ENCODE measurements around the gene MYOZ2.
"Not testable (repeated sequence)": the region's sequence is repeated elsewhere in the genome, so short reads cannot be mapped to it uniquely, and the experiment has no call there.

Gene MYOZ2

DNA sequence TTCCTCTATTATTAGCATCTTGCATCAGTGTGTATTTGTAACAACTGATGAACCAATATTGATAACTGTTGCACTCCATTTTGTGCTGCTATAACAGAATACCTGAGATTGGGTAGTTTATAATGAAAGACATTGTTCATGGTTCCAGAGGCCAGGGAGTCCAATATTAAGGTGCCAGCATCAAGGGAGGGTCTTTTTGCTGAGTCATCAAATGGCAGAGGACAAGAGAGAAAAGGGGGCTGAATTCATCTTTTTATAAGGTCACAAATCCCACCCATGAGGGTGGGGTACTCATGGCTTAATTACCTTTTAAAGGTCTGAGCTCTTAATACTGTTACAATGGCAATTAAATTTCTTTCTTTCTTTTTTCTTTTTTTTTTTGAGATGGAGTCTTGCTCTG lies 7.2 kb downstream of the MYOZ2 start:
- H3K36me3 ChIP-seq (ENCODE audit: insufficient read depth, insufficient read length, low read length) = no peaks in the 10 kb centered on the region
- no peak for DNase-seq (ENCODE audit: low read depth, low spot score)
- TF ChIP-seq YY1 (IDR thresholded peaks at IDR 0.05; ENCODE audit: insufficient read depth, insufficient read length) (no peak), ZNF274 (IDR thresholded peaks at IDR 0.05; ENCODE audit: low read depth, low read length) (no peak), SUZ12 (IDR thresholded peaks at IDR 0.05; ENCODE audit: extremely low read depth, insufficient read depth, insufficient read length) (no peak)

DNA sequence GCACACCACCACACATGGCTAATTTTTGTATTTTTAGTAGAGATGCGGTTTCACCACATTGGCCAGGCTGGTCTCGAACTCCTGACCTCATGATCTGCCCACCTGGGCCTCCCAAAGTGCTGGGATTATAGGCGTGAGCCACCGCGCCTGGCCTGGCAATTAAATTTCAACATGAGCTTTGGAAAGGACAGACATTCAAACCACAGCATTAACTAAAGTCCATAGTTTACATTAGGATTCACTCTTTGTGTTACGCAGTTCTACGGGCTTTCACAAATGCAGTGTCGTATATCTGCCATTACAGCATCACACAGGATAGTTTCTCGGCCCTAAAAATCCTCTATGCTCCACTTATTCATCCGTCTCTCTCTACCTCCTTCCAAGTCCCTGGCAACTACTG lies 7.7 kb downstream of the MYOZ2 start:
- not testable (repeated sequence) for H3K36me3 ChIP-seq (ENCODE audit: insufficient read depth, insufficient read length, low read length); H3K9me3 ChIP-seq (ENCODE audit: insufficient read depth, low read length); H3K4me1 ChIP-seq (ENCODE audit: insufficient read depth, insufficient read length); H3K4me3 ChIP-seq (ENCODE audit: insufficient read length, low read depth); DNase-seq (ENCODE audit: low read depth, low spot score); H3K9ac ChIP-seq (ENCODE audit: insufficient read length, low read depth); H3K27me3 ChIP-seq (ENCODE audit: insufficient read depth, insufficient read length)

More for the DNA sequence above, 7.2 kb downstream of the MYOZ2 start:
- Histone ChIP-seq H3K27me3 (ENCODE audit: insufficient read depth, insufficient read length) (no peaks in the 10 kb centered on the region), H3K9ac (ENCODE audit: insufficient read length, low read depth) (no peak overlapping the region), H3K9me3 (ENCODE audit: insufficient read depth, low read length) (no peaks in the 10 kb centered on the region), H3K4me1 (ENCODE audit: insufficient read depth, insufficient read length) (no peaks in the 10 kb centered on the region), H3K4me3 (ENCODE audit: insufficient read length, low read depth) (no peak overlapping the region)

DNA sequence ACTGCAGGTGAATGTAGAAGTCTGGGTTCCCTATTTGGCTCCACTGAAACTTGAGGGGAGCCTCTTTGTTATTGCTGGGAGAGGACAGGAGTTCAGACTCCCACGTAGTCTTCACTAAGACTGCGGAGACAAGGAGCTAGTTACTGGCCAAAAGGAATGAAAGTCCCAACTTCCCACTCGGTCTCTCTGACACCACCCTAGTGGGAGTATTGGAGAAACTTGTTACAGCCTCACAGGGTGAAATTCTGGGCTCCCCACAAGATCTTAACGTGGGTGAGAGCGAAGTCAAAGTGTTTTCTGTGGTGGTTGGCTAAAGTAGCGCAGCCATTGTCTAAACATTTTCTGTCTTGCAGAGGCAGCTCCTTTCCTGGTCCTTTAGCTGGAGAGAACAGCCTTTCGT lies 13.5 kb downstream of the MYOZ2 start:
- no peak for TF ChIP-seq ZNF274 (IDR thresholded peaks at IDR 0.05; ENCODE audit: low read depth, low read length)
- TF ChIP-seq SUZ12 (IDR thresholded peaks at IDR 0.05; ENCODE audit: extremely low read depth, insufficient read depth, insufficient read length) = no peak
- TF ChIP-seq YY1 (IDR thresholded peaks at IDR 0.05; ENCODE audit: insufficient read depth, insufficient read length) = no peak
- no peak overlapping the region for H3K9ac ChIP-seq (ENCODE audit: insufficient read length, low read depth)
- H3K9me3 ChIP-seq (ENCODE audit: insufficient read depth, low read length) = no peaks in the 10 kb centered on the region
- H3K36me3 ChIP-seq (ENCODE audit: insufficient read depth, insufficient read length, low read length) = no peaks in the 10 kb centered on the region
- no peak for DNase-seq (ENCODE audit: low read depth, low spot score)
- no peaks in the 10 kb centered on the region for H3K27me3 ChIP-seq (ENCODE audit: insufficient read depth, insufficient read length)
- H3K4me3 ChIP-seq (ENCODE audit: insufficient read length, low read depth) = no peak overlapping the region
- H3K4me1 ChIP-seq (ENCODE audit: insufficient read depth, insufficient read length) = no peaks in the 10 kb centered on the region

DNA sequence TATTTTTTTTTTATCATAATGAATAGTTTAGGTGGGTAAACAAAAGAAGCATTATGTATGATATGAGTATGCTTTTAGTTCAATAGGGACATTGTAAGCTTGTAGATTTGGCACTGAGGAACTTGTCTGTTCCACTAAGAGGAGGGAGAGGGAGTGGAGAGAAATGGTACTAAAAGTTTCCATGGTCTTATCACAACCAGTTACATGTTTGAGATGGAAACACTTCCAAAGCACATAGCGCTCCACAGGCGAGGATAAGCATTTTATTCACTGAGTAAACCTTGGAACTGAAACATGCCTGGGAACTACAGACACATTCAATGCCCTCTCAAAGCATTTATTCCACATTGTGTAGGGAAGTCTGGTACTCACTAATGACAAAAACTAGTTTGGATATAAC lies 15.5 kb downstream of the MYOZ2 start:
- Histone ChIP-seq H3K9ac (ENCODE audit: insufficient read length, low read depth) (no peak overlapping the region), H3K4me3 (ENCODE audit: insufficient read length, low read depth) (no peak overlapping the region), H3K4me1 (ENCODE audit: insufficient read depth, insufficient read length) (no peaks in the 10 kb centered on the region), H3K9me3 (ENCODE audit: insufficient read depth, low read length) (no peaks in the 10 kb centered on the region), H3K27me3 (ENCODE audit: insufficient read depth, insufficient read length) (no peaks in the 10 kb centered on the region), H3K36me3 (ENCODE audit: insufficient read depth, insufficient read length, low read length) (no peaks in the 10 kb centered on the region)
- DNase-seq (ENCODE audit: low read depth, low spot score) = no peak
- TF ChIP-seq YY1 (IDR thresholded peaks at IDR 0.05; ENCODE audit: insufficient read depth, insufficient read length) = no peak
- no peak for TF ChIP-seq SUZ12 (IDR thresholded peaks at IDR 0.05; ENCODE audit: extremely low read depth, insufficient read depth, insufficient read length)
- TF ChIP-seq ZNF274 (IDR thresholded peaks at IDR 0.05; ENCODE audit: low read depth, low read length) = no peak

DNA sequence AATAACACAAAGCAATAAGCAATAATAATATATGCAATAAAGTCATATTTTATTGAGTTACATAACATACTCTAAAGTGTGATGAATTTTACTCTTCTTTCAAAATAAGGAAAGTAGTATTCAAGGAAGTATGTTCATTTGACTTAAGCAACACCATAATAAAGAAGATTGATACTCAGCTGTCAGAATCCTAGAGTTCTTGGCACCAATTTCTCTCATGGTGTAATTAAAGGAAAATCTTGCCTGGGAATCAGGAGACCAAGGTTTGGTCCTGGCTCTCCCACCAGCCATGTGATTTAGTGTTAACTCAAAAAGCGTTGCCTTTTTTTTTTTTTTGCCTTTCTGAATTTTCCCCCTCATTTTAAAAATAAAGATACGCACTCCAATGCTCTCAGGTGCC lies 17.1 kb downstream of the MYOZ2 start:
- Histone ChIP-seq H3K4me1 (ENCODE audit: insufficient read depth, insufficient read length) (no peaks in the 10 kb centered on the region), H3K9ac (ENCODE audit: insufficient read length, low read depth) (no peak overlapping the region), H3K36me3 (ENCODE audit: insufficient read depth, insufficient read length, low read length) (no peaks in the 10 kb centered on the region), H3K4me3 (ENCODE audit: insufficient read length, low read depth) (no peak overlapping the region), H3K9me3 (ENCODE audit: insufficient read depth, low read length) (no peaks in the 10 kb centered on the region), H3K27me3 (ENCODE audit: insufficient read depth, insufficient read length) (no peaks in the 10 kb centered on the region)
- no peak for TF ChIP-seq SUZ12 (IDR thresholded peaks at IDR 0.05; ENCODE audit: extremely low read depth, insufficient read depth, insufficient read length)
- no peak for TF ChIP-seq YY1 (IDR thresholded peaks at IDR 0.05; ENCODE audit: insufficient read depth, insufficient read length)
- TF ChIP-seq ZNF274 (IDR thresholded peaks at IDR 0.05; ENCODE audit: low read depth, low read length) = no peak
- DNase-seq (ENCODE audit: low read depth, low spot score) = no peak

DNA sequence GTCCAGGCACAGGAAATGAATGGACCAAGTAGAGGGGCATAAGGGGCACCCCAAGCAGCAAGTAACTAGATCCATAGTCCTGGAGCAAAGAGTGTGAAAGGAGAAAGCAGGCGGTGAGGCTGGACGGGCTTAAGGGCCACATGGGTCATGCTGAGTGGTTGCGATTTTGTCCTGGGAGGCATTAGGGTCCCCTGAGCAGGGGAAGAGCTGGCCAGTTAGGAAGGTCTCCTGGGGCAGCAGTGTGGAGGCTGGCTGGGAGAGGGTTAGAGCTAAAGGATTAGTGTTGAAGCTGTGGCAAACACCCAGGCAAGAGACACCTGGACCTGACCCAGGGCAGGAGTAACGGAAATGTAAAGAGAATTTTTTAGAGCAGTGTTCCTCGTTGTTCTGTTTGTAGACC lies 26.5 kb downstream of the MYOZ2 start:
- H3K27me3 ChIP-seq (ENCODE audit: insufficient read depth, insufficient read length) = no peaks in the 10 kb centered on the region
- H3K4me1 ChIP-seq (ENCODE audit: insufficient read depth, insufficient read length) = no peaks in the 10 kb centered on the region
- no peak for DNase-seq (ENCODE audit: low read depth, low spot score)
- TF ChIP-seq SUZ12 (IDR thresholded peaks at IDR 0.05; ENCODE audit: extremely low read depth, insufficient read depth, insufficient read length) (no peak), YY1 (IDR thresholded peaks at IDR 0.05; ENCODE audit: insufficient read depth, insufficient read length) (no peak), ZNF274 (IDR thresholded peaks at IDR 0.05; ENCODE audit: low read depth, low read length) (no peak)
- H3K4me3 ChIP-seq (ENCODE audit: insufficient read length, low read depth) = no peak overlapping the region
- no peaks in the 10 kb centered on the region for H3K9me3 ChIP-seq (ENCODE audit: insufficient read depth, low read length)
- H3K36me3 ChIP-seq (ENCODE audit: insufficient read depth, insufficient read length, low read length) = no peaks in the 10 kb centered on the region
- no peak overlapping the region for H3K9ac ChIP-seq (ENCODE audit: insufficient read length, low read depth)

DNA sequence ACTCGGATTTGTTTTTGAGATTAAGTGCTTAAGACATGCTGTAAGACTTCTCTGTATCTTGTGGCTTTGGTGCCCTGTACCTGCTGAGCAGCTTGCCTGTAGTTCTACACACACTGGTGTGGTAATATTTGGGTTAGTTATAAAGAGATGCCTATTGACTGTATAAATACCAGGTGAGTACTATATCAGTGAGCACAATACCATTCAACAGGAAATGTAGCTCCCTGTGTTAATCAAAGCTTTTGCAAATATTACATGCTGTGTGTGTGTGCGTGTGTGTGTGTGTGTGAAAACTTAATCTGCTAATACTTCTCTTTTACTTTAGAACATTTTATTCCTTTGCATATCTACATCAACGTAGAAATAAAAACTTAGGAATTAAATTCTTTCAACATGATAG lies 30.1 kb downstream of the MYOZ2 start:
- no peaks in the 10 kb centered on the region for H3K36me3 ChIP-seq (ENCODE audit: insufficient read depth, insufficient read length, low read length)
- no peaks in the 10 kb centered on the region for H3K9me3 ChIP-seq (ENCODE audit: insufficient read depth, low read length)
- no peaks in the 10 kb centered on the region for H3K27me3 ChIP-seq (ENCODE audit: insufficient read depth, insufficient read length)
- no peak overlapping the region for H3K4me3 ChIP-seq (ENCODE audit: insufficient read length, low read depth)
- DNase-seq (ENCODE audit: low read depth, low spot score) = no peak
- no peak for TF ChIP-seq ZNF274 (IDR thresholded peaks at IDR 0.05; ENCODE audit: low read depth, low read length)
- no peak for TF ChIP-seq SUZ12 (IDR thresholded peaks at IDR 0.05; ENCODE audit: extremely low read depth, insufficient read depth, insufficient read length)
- no peak for TF ChIP-seq YY1 (IDR thresholded peaks at IDR 0.05; ENCODE audit: insufficient read depth, insufficient read length)
- no peak overlapping the region for H3K9ac ChIP-seq (ENCODE audit: insufficient read length, low read depth)
- H3K4me1 ChIP-seq (ENCODE audit: insufficient read depth, insufficient read length) = no peaks in the 10 kb centered on the region

DNA sequence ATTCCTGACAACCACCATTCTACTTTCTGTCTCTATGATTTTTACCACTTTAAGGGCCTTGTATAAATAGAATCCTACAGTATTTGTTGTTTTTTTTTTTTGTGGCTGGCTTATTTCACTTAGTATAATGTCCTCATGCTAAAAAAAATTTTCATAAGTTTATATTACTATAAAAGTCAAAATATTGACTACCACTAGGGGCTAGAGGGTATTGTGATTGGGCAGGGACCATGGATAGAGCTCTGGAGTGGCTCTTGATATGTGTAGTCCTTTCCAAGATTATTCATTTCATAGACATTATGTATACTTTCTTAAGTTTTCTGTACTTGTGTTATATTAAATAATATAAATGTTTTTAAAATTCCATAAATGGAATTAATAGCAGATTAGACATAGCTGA lies 34.6 kb downstream of the MYOZ2 start:
- H3K4me3 ChIP-seq (ENCODE audit: insufficient read length, low read depth) = no peak overlapping the region
- no peak for DNase-seq (ENCODE audit: low read depth, low spot score)
- H3K9ac ChIP-seq (ENCODE audit: insufficient read length, low read depth) = no peak overlapping the region
- H3K36me3 ChIP-seq (ENCODE audit: insufficient read depth, insufficient read length, low read length) = no peaks in the 10 kb centered on the region
- no peak for TF ChIP-seq YY1 (IDR thresholded peaks at IDR 0.05; ENCODE audit: insufficient read depth, insufficient read length)
- TF ChIP-seq SUZ12 (IDR thresholded peaks at IDR 0.05; ENCODE audit: extremely low read depth, insufficient read depth, insufficient read length) = no peak
- TF ChIP-seq ZNF274 (IDR thresholded peaks at IDR 0.05; ENCODE audit: low read depth, low read length) = no peak
- no peaks in the 10 kb centered on the region for H3K9me3 ChIP-seq (ENCODE audit: insufficient read depth, low read length)
- H3K4me1 ChIP-seq (ENCODE audit: insufficient read depth, insufficient read length) = no peaks in the 10 kb centered on the region
- no peaks in the 10 kb centered on the region for H3K27me3 ChIP-seq (ENCODE audit: insufficient read depth, insufficient read length)

All from NT2/D1 (cell line).